CD14-positive monocyte (primary cell): Measurements from ENCODE around the gene KLF15. TPM values are rescaled to one million over a fixed set of nuclear protein-coding genes. Genes with fewer than 3 reads are reported as not detected.

Source experiments
- DNase-seq, 3 donors: peaks; one replicate each; pipeline ENCODE4 v3.0.0-alpha.2; 2011 to 2022
- H2AFZ ChIP-seq: 2 replicates; pipeline ENCODE4 v1.6.0; 2012; ENCODE audit warnings: mild to moderate bottlenecking, low read depth, low read length, inconsistent platforms; ENCODE audit not compliant: insufficient read depth, poor library complexity, severe bottlenecking
- H3K27ac ChIP-seq, 2 donors: 1 replicate in 1 of 2; 2 replicates in 1 of 2; pipeline ENCODE4 v1.5.1; 2012 to 2013; ENCODE audit warnings: low read length in 2 of 2, control low read depth in 1 of 2, inconsistent platforms in 1 of 2, low read depth in 1 of 2, mild to moderate bottlenecking in 1 of 2
- H3K27me3 ChIP-seq, 2 donors: one replicate each; pipeline versions ENCODE4 v1.6.0 to v1.6.1; 2011 to 2013; ENCODE audit warnings: low read length in 2 of 2; ENCODE audit not compliant: control insufficient read depth in 2 of 2, insufficient read depth in 2 of 2
- H3K36me3 ChIP-seq, 2 donors: replicated peaks in 1 of 2; 1 replicate in 1 of 2; 2 replicates in 1 of 2; pipeline versions ENCODE4 v1.5.1 to v1.6.1; 2012 to 2013; ENCODE audit warnings: low read length in 2 of 2, control low read depth in 1 of 2, inconsistent platforms in 1 of 2, mild to moderate bottlenecking in 1 of 2; ENCODE audit not compliant: insufficient read depth in 2 of 2, control insufficient read depth in 1 of 2
- H3K4me1 ChIP-seq, 2 donors: 1 replicate in 1 of 2; 2 replicates in 1 of 2; pipeline versions ENCODE4 v1.5.1 to v1.6.1; 2012 to 2013; ENCODE audit warnings: low read length in 2 of 2, control low read depth in 1 of 2, inconsistent platforms in 1 of 2, mild to moderate bottlenecking in 1 of 2, moderate library complexity in 1 of 2; ENCODE audit not compliant: insufficient read depth in 2 of 2, control insufficient read depth in 1 of 2
- H3K4me2 ChIP-seq: replicated peaks from 2 replicates; pipeline ENCODE3; 2012; ENCODE audit warnings: low read length, moderate library complexity, mild to moderate bottlenecking; ENCODE audit not compliant: poor library complexity, severe bottlenecking; ENCODE audit errors: extremely low read depth
- H3K4me3 ChIP-seq, 3 experiments: fragments of 200-600 bp in 1 of 3; sonication (generic) in 1 of 3; replicated peaks in 1 of 3; 1 replicate in 2 of 3; 2 replicates in 1 of 3; pipeline ENCODE4 v1.5.1; 2011 to 2013; ENCODE audit warnings: low read length in 3 of 3, mild to moderate bottlenecking in 3 of 3, control low read depth in 2 of 3, low read depth in 2 of 3, inconsistent platforms in 1 of 3, moderate library complexity in 1 of 3
- H3K79me2 ChIP-seq: 2 replicates; pipeline ENCODE4 v1.6.0; 2012; ENCODE audit warnings: mild to moderate bottlenecking, control low read depth, inconsistent platforms, low read length, moderate library complexity; ENCODE audit not compliant: insufficient read depth
- H3K9ac ChIP-seq: 2 replicates; pipeline ENCODE4 v1.6.0; 2017; ENCODE audit warnings: low read length, mild to moderate bottlenecking; ENCODE audit not compliant: insufficient read depth, poor library complexity, severe bottlenecking
- H3K9me3 ChIP-seq, 2 donors: replicated peaks in 1 of 2; 1 replicate in 1 of 2; 2 replicates in 1 of 2; pipeline versions ENCODE4 v1.5.1 to v1.6.1; 2012 to 2013; ENCODE audit warnings: low read length in 2 of 2, control low read depth in 1 of 2; ENCODE audit not compliant: control insufficient read depth in 1 of 2, insufficient read depth in 1 of 2
- H4K20me1 ChIP-seq: 2 replicates; pipeline ENCODE4 v1.6.0; 2012; ENCODE audit warnings: mild to moderate bottlenecking, low read length, control low read depth, moderate library complexity; ENCODE audit not compliant: insufficient read depth
- H3K27ac Mint-ChIP-seq, 7 donors: one replicate each; pipeline ENCODE4 v1.8.0; 2020; ENCODE audit warnings: mild to moderate bottlenecking in 7 of 7, mixed read lengths in 7 of 7, moderate library complexity in 6 of 7, inconsistent platforms in 2 of 7
- H3K27me3 Mint-ChIP-seq, 3 donors: one replicate each; pipeline ENCODE4 v1.8.0; 2021 to 2022; ENCODE audit warnings: low read depth in 3 of 3, mild to moderate bottlenecking in 3 of 3, mixed read lengths in 3 of 3, moderate library complexity in 3 of 3, inconsistent platforms in 1 of 3
- H3K36me3 Mint-ChIP-seq, 2 donors: one replicate each; pipeline ENCODE4 v1.8.0; 2020; ENCODE audit warnings: mixed read lengths in 2 of 2, inconsistent platforms in 1 of 2, mild to moderate bottlenecking in 1 of 2
- H3K4me1 Mint-ChIP-seq: one replicate; pipeline ENCODE4 v1.8.0; 2020; ENCODE audit warnings: mild to moderate bottlenecking, mixed read lengths
- H3K4me3 Mint-ChIP-seq, 2 donors: one replicate each; pipeline ENCODE4 v1.8.0; 2020; ENCODE audit warnings: mild to moderate bottlenecking in 2 of 2, mixed read lengths in 2 of 2, moderate library complexity in 1 of 2
- H3K9me3 Mint-ChIP-seq, 7 donors: one replicate each; pipeline ENCODE4 v1.8.0; 2020 to 2022; ENCODE audit warnings: mixed read lengths in 7 of 7, mild to moderate bottlenecking in 6 of 7, moderate library complexity in 6 of 7, inconsistent platforms in 2 of 7
- WGBS: methylation state at CpG from one replicate; pipeline ENCODE4 v1.1.5; 2013; ENCODE audit warnings: missing lambda C conversion rate; ENCODE audit not compliant: insufficient coverage; 5-methylcytosine and 5-hydroxymethylcytosine counted together
- intact Hi-C, 2 donors: fragments of 100-400 bp; cut with micrococcal nuclease; formaldehyde crosslinking; loops; one replicate each; pipeline versions ENCODE4 v1.15.0 to v1.15.1; 2023
- polyA plus RNA-seq, 3 donors: library from polyadenylated mRNA; depleted of rRNA in 1 of 3; unstranded in 2 of 3; stranded (reverse) in 1 of 3; fragments of 300-500 nt in 2 of 3; fragments of >200 nt in 1 of 3; fragmentation: Illumina TruSeq in 2 of 3; gene quantifications; 1 replicate in 2 of 3; 2 replicates in 1 of 3; pipeline ENCODE4 v1.2.3, GENCODE V29; 2012 to 2021
- TF ChIP-seq, protein P1 (sequence below): fragments of 200-600 bp; IDR thresholded peaks from one replicate; pipeline ENCODE4 v1.8.0; 2022; ENCODE audit warnings: antibody characterized with exemption, mild to moderate bottlenecking

KLF15 gene
- polyA plus RNA-seq, 3 donors = not detected

GRCh38 chr3:126340596-126340942, 16.6 kb downstream of the KLF15 start:
- Histone ChIP-seq H3K4me1 (no peaks in the 10 kb centered on the region), H3K9me3 (no peaks in the 10 kb centered on the region), H3K27me3 (no peaks in the 10 kb centered on the region), H3K4me2 (no peak overlapping the region), H3K36me3 (no peaks in the 10 kb centered on the region), H2AFZ (no peak overlapping the region), H3K9ac (no peak overlapping the region), H3K79me2 (no peaks in the 10 kb centered on the region), H3K4me3 (no peak overlapping the region), H3K27ac (no peak overlapping the region), H4K20me1 (no peaks in the 10 kb centered on the region)
- no peak overlapping the region for H3K4me3 Mint-ChIP-seq
- peaks cover 0 to 2% (median 0%) of the 10 kb centered on the region in 7 donors for H3K9me3 Mint-ChIP-seq
- H3K36me3 Mint-ChIP-seq = no peaks in the 10 kb centered on the region
- DNase-seq = no peak
- no peak overlapping the region for H3K27ac Mint-ChIP-seq
- TF ChIP-seq, protein P1, sequence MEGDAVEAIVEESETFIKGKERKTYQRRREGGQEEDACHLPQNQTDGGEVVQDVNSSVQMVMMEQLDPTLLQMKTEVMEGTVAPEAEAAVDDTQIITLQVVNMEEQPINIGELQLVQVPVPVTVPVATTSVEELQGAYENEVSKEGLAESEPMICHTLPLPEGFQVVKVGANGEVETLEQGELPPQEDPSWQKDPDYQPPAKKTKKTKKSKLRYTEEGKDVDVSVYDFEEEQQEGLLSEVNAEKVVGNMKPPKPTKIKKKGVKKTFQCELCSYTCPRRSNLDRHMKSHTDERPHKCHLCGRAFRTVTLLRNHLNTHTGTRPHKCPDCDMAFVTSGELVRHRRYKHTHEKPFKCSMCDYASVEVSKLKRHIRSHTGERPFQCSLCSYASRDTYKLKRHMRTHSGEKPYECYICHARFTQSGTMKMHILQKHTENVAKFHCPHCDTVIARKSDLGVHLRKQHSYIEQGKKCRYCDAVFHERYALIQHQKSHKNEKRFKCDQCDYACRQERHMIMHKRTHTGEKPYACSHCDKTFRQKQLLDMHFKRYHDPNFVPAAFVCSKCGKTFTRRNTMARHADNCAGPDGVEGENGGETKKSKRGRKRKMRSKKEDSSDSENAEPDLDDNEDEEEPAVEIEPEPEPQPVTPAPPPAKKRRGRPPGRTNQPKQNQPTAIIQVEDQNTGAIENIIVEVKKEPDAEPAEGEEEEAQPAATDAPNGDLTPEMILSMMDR = no peak
- intact Hi-C loops = no loop called here
- H3K4me1 Mint-ChIP-seq = no peaks in the 10 kb centered on the region
- peaks cover 2 to 13% (median 5%) of the 10 kb centered on the region in 3 donors for H3K27me3 Mint-ChIP-seq
- WGBS = no CpG with 5 or more reads among the region's 3 CpGs

DNA sequence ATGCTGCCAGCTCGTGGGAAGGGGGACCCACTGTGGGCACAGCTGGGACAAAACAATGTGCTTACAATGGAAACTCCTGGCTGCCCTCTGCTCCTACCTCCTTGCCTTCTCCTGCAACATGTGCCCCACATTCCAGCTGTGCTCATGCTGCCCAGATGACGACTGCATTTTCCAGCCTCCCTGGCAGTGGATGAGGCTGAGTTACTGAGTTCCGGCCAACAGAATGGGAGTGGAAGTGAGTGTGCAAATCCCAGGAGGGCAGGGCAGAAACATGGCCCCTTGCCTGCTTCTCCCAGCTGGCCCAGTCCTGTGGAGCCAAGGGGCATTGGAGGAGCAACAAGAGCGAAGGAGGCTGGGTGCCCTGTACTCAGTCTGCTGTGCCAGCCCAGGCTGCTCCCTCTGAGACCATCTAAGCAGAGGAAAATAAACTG, 17.1 kb downstream of the KLF15 start:
- TF ChIP-seq, protein P1 = no peak
- Mint-ChIP-seq H3K36me3 (no peaks in the 10 kb centered on the region), H3K27me3 (peaks cover 2 to 13% (median 2%) of the 10 kb centered on the region in 3 donors), H3K27ac (no peak overlapping the region), H3K9me3 (peaks cover 0 to 2% (median 0%) of the 10 kb centered on the region in 7 donors), H3K4me1 (no peaks in the 10 kb centered on the region), H3K4me3 (no peak overlapping the region)
- no peak overlapping the region for H3K27ac ChIP-seq
- H3K9me3 ChIP-seq = no peaks in the 10 kb centered on the region
- no peaks in the 10 kb centered on the region for H4K20me1 ChIP-seq
- no peaks in the 10 kb centered on the region for H3K4me1 ChIP-seq
- 87% methylated on average over 4 of the region's 4 CpGs for WGBS
- H3K36me3 ChIP-seq = no peaks in the 10 kb centered on the region
- H2AFZ ChIP-seq = no peak overlapping the region
- no peaks in the 10 kb centered on the region for H3K27me3 ChIP-seq
- intact Hi-C loops = no loop called here
- no peak for DNase-seq
- H3K79me2 ChIP-seq = no peaks in the 10 kb centered on the region
- H3K4me2 ChIP-seq = no peak overlapping the region
- no peak overlapping the region for H3K9ac ChIP-seq
- no peak overlapping the region for H3K4me3 ChIP-seq
